ENCODE results near the gene UGGT1. TPM values are rescaled to one million over a fixed set of nuclear protein-coding genes. Genes with fewer than 3 reads are reported as not detected.
A peak's percentile ranks its signal among the peaks of the same experiment; 100 is the strongest.

UGGT1 gene
- total RNA-seq, 1 donor from 2014 or later = 45.9 TPM

GRCh38 chr2:128180031-128180430 is 89.0 kb downstream of the UGGT1 start:
- no peak for DNase-seq

DNA sequence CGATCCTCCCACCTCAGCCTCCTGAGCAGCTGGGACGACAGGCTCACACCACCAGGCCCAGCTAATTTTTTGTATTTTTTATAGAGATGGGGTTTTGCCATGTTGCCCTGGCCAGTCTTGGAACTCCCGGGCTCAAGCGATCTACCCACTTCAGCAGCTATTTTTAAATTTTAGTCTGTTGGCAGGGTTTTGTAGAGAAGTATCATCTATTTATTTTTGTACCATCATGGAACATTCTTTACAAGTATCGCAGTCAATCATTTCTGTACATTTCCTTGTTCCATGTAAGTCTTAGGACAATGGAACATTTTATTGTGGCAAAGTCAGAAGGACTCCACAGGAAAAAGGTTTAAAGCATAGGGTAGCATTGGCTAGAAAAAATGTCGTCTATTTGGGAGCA is 94.6 kb downstream of the UGGT1 start:
- Histone ChIP-seq H3K9me3 (no peaks in the 10 kb centered on the region), H3K4me3 (no peak overlapping the region), H3K27me3 (no peaks in the 10 kb centered on the region), H3K4me1 (no peaks in the 10 kb centered on the region), H3K27ac (no peak overlapping the region), H3K36me3 (peaks cover 86% of the 10 kb centered on the region)
- DNase-seq (no peak), ATAC-seq (no peak)
- TF ChIP-seq CTCF (IDR thresholded peaks at IDR 0.05) = no peak
- intact Hi-C loops (cut with DNase I) = no loop called here

More at GRCh38 chr2:128180031-128180430, 89.0 kb downstream of the UGGT1 start:
- Histone ChIP-seq H3K27me3 (no peaks in the 10 kb centered on the region), H3K4me3 (no peak overlapping the region), H3K27ac (no peak overlapping the region), H3K36me3 (peaks cover 82% of the 10 kb centered on the region), H3K4me1 (no peaks in the 10 kb centered on the region), H3K9me3 (no peaks in the 10 kb centered on the region)
- TF ChIP-seq CTCF (IDR thresholded peaks at IDR 0.05) = no peak
- intact Hi-C loops (cut with DNase I) = no loop called here
- ATAC-seq = no peak

DNA sequence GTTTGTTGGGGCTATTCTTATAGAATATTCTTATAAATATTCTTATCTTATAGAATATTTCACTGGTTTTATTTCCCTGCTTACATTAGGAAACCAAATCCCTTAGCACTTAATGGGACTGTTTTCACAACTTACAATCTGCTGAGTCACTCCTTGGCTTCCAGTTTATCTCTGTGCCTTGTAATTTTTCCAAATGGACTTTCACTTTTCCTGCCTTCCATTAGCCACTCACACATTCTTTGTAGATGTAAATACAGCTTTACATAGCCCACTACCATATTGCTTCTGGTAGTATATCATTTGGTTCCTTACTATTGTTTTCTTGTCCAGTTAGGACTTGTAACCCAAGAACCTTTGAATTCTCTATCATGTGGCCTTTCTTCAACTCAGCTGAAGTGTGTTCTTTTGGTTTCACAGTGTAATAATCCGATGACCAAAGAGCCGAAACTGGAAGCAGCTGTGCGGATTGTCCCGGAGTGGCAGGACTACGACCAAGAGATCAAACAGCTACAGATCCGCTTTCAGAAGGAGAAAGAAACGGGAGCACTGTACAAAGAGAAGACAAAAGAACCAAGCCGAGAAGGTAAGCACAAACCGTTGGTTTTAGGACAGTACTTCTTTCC is 96.1 kb downstream of the UGGT1 start:
- Histone ChIP-seq H3K9me3 (no peaks in the 10 kb centered on the region), H3K27ac (no peak overlapping the region), H3K4me3 (no peak overlapping the region), H3K27me3 (no peaks in the 10 kb centered on the region), H3K36me3 (peaks cover 85% of the 10 kb centered on the region), H3K4me1 (no peaks in the 10 kb centered on the region)
- no peak for TF ChIP-seq CTCF (IDR thresholded peaks at IDR 0.05)
- no peak for ATAC-seq
- intact Hi-C loops (cut with DNase I) = no loop called here
- no peak for DNase-seq

DNA sequence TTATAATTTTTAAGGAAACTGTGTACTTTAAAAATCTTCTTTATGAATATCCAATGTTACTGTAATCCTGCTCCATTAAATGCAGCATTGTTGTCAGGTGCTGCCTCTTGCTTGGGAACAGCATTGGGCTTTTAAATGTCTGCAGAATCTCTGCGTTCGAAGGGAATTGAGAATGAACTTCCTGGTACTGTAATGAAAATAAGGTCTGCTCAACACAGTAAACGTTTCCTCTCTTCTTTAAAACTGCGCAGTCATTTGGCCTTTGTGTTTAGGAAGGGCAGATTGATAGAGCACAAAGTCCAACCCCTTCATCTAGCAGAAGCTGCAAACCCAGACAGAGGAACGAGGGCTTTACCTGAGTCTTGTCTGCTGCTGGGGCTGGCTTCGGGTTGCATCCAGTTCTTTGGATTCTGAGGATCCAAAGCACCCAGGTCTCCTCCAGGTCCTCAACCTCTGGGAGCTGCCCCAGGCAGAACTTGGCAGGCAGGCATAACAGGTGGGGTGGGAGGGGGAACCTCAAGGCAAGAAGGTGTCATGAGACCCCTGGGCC is 104.5 kb downstream of the UGGT1 start:
- no peaks in the 10 kb centered on the region for H3K27me3 ChIP-seq
- H3K9me3 ChIP-seq = no peaks in the 10 kb centered on the region
- no peak overlapping the region for H3K27ac ChIP-seq
- ATAC-seq (no peak), DNase-seq (no peak)
- no peak overlapping the region for H3K4me3 ChIP-seq
- H3K36me3 ChIP-seq = peaks cover 14% of the 10 kb centered on the region
- intact Hi-C loops (cut with DNase I) = no loop called here
- H3K4me1 ChIP-seq = peaks cover 14% of the 10 kb centered on the region
- TF ChIP-seq CTCF (IDR thresholded peaks at IDR 0.05) = no peak

DNA sequence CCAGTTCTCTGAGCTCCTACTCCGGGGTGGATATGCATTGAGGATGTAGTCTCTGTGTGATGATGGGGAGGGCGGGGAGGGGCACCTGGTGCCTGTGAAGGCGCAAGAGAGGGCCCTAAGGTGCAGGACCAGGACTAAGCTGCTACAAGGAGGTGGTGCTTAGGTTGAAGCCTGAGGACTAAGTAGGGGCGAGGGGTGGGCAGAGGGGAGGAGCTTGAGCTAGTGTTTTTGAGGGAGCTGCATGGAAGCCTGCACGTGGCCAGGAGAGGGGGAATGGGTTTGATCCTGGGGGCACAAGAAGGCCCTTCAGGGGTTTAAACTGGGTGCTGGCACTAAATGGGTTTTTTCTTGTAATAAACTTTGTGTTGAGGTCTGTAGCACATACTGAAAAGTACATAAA is 105.0 kb downstream of the UGGT1 start:
- H3K27me3 ChIP-seq = no peaks in the 10 kb centered on the region
- TF ChIP-seq CTCF (IDR thresholded peaks at IDR 0.05) = no peak
- DNase-seq = no peak
- H3K27ac ChIP-seq = no peak overlapping the region
- H3K4me1 ChIP-seq = peaks cover 14% of the 10 kb centered on the region
- no peak overlapping the region for H3K4me3 ChIP-seq
- H3K36me3 ChIP-seq = peaks cover 9% of the 10 kb centered on the region
- intact Hi-C loops (cut with DNase I) = no loop called here
- ATAC-seq = peak; percentile 49
- no peaks in the 10 kb centered on the region for H3K9me3 ChIP-seq
